Neural cell (in vitro differentiated cells): ENCODE measurements around the gene NAAA. TPM values are rescaled to one million over a fixed set of nuclear protein-coding genes. Genes with fewer than 3 reads are reported as not detected.
"Not testable (repeated sequence)": the region's sequence is repeated elsewhere in the genome, so short reads cannot be mapped to it uniquely, and the experiment has no call there.

Source experiments
- H2AFZ ChIP-seq: fragments of 200-600, 300-800 bp; sonication (generic), shearing (Covaris generic); 2 replicates; pipeline ENCODE4 v1.6.0; 2014; ENCODE audit warnings: low read depth, mild to moderate bottlenecking, antibody characterized with exemption, low read length, moderate library complexity
- H3F3A ChIP-seq: fragments of 200-600 bp; shearing (Covaris generic); 2 replicates; pipeline ENCODE4 v1.6.1; 2016; ENCODE audit warnings: mild to moderate bottlenecking, moderate library complexity, mixed read lengths, antibody characterized with exemption, low read length; ENCODE audit not compliant: insufficient read depth, poor library complexity, severe bottlenecking
- H3K27ac ChIP-seq: fragments of 200-600, 300-800 bp; sonication (generic), shearing (Covaris generic); 2 replicates; pipeline ENCODE4 v1.5.1; 2014; ENCODE audit warnings: mild to moderate bottlenecking, low read length, moderate library complexity
- H3K27me3 ChIP-seq: fragments of 300-800, 200-600 bp; sonication (generic), shearing (Covaris generic); 2 replicates; pipeline ENCODE4 v1.6.0; 2014; ENCODE audit warnings: mild to moderate bottlenecking, low read depth, low read length, moderate library complexity; ENCODE audit not compliant: insufficient read depth
- H3K36me3 ChIP-seq: fragments of 300-800, 200-600 bp; sonication (generic), shearing (Covaris generic); 2 replicates; pipeline ENCODE4 v1.5.1; 2014; ENCODE audit warnings: mild to moderate bottlenecking, antibody characterized with exemption, low read length, moderate library complexity; ENCODE audit not compliant: insufficient read depth
- H3K4me2 ChIP-seq: fragments of 300-800, 200-600 bp; sonication (generic), shearing (Covaris generic); 2 replicates; pipeline ENCODE4 v1.6.0; 2014; ENCODE audit warnings: mild to moderate bottlenecking, low read length
- H3K4me3 ChIP-seq: fragments of 300-800, 200-600 bp; sonication (generic), shearing (Covaris generic); 2 replicates; pipeline ENCODE4 v1.5.1; 2014; ENCODE audit warnings: mild to moderate bottlenecking, low read length, moderate library complexity
- H3K79me2 ChIP-seq: fragments of 200-600 bp; shearing (Covaris generic); replicated peaks from 2 replicates; pipeline ENCODE4 v1.6.0; 2014; ENCODE audit warnings: mild to moderate bottlenecking, low read length, moderate library complexity; ENCODE audit not compliant: insufficient read depth
- H3K9ac ChIP-seq: fragments of 300-800, 200-600 bp; sonication (generic), shearing (Covaris generic); 2 replicates; pipeline ENCODE4 v1.6.1; 2016; ENCODE audit warnings: mild to moderate bottlenecking, low read length, mixed read lengths
- H3K9me2 ChIP-seq: fragments of 200-600 bp; shearing (Covaris generic); 2 replicates; pipeline ENCODE4 v1.6.1; 2016; ENCODE audit warnings: mild to moderate bottlenecking, low read length, mixed read lengths; ENCODE audit not compliant: insufficient read depth
- H3K9me3 ChIP-seq: fragments of 200-600, 300-800 bp; sonication (generic), shearing (Covaris generic); 2 replicates; pipeline ENCODE4 v1.6.1; 2016; ENCODE audit warnings: mild to moderate bottlenecking, mixed run types, low read length, moderate library complexity, mixed read lengths
- H4K20me1 ChIP-seq: fragments of 200-600 bp; shearing (Covaris generic); 2 replicates; pipeline ENCODE4 v1.6.1; 2016; ENCODE audit warnings: mild to moderate bottlenecking, mixed run types; ENCODE audit not compliant: insufficient read depth
- EP300 ChIP-seq: fragments of 450-650 bp; conservative IDR thresholded peaks from 2 replicates; pipeline ENCODE4 v1.6.1; 2014; ENCODE audit warnings: antibody characterized with exemption, mild to moderate bottlenecking, moderate library complexity; ENCODE audit not compliant: poor library complexity, severe bottlenecking
- EZH2 ChIP-seq: fragments of 200-600, 300-800 bp; shearing (Covaris generic), sonication (generic); IDR thresholded peaks from 2 replicates; pipeline ENCODE4 v1.6.1; 2014; ENCODE audit warnings: antibody characterized with exemption, low read length, borderline replicate concordance, mild to moderate bottlenecking; ENCODE audit not compliant: insufficient read depth, poor library complexity, severe bottlenecking
- MXI1 ChIP-seq: fragments of 450-650 bp; conservative IDR thresholded peaks from 2 replicates; pipeline ENCODE4 v1.6.1; 2014; ENCODE audit warnings: antibody characterized with exemption, mild to moderate bottlenecking; ENCODE audit not compliant: poor library complexity, severe bottlenecking
- POLR2AphosphoS5 ChIP-seq: IDR thresholded peaks from 2 replicates; pipeline ENCODE4 v1.6.1; 2012
- RAD21 ChIP-seq: fragments of 450-650 bp; conservative IDR thresholded peaks from 2 replicates; pipeline ENCODE4 v1.6.1; 2014; ENCODE audit warnings: antibody characterized with exemption, mild to moderate bottlenecking, moderate library complexity
- SMC3 ChIP-seq: fragments of 450-650 bp; conservative IDR thresholded peaks from 2 replicates; pipeline ENCODE4 v1.6.1; 2014; ENCODE audit warnings: antibody characterized with exemption, mild to moderate bottlenecking, moderate library complexity; ENCODE audit not compliant: poor library complexity
- TAF1 ChIP-seq: IDR thresholded peaks from 2 replicates; pipeline ENCODE4 v1.6.1; 2012; ENCODE audit warnings: low read depth
- polyA plus RNA-seq: library from polyadenylated mRNA; depleted of rRNA; stranded (reverse); fragments of >200 nt; gene quantifications from 2 replicates; pipeline ENCODE4 v1.2.3, GENCODE V29; 2014
- TF ChIP-seq, protein P1 (sequence below): fragments of 450-650 bp; IDR thresholded peaks from 2 replicates; pipeline ENCODE4 v1.5.1; 2014; ENCODE audit warnings: antibody characterized with exemption, mild to moderate bottlenecking, moderate library complexity; ENCODE audit not compliant: poor library complexity, severe bottlenecking
- TF ChIP-seq, protein P2 (sequence below): IDR thresholded peaks from 2 replicates; pipeline ENCODE4 v1.6.1; 2012; ENCODE audit warnings: borderline replicate concordance

The NAAA gene
- polyA plus RNA-seq, 1 donor from 2014 or later, result 11.9 TPM

DNA sequence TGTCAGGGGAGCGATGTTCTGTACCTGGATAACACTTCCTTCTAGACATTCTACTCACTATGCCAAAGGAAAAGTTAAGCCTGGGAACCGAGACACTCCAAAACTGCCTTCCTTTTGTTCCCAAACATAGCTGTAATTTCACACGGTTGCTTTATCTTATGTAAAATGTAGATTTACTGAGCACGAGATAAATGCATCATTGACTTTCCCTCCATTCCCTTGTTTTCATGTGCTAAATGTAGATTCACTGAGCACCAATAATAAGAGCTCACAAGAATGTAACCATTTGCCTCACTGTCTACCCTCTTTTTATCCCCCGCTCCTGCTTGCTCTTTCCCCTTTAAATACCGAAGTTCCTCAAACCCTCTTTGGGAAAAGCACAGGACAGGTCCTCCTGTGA lies 27.8 kb downstream of the NAAA start:
- H3K27ac ChIP-seq, result no peak overlapping the region
- H3K4me2 ChIP-seq, result no peak overlapping the region
- TF ChIP-seq, protein P1, sequence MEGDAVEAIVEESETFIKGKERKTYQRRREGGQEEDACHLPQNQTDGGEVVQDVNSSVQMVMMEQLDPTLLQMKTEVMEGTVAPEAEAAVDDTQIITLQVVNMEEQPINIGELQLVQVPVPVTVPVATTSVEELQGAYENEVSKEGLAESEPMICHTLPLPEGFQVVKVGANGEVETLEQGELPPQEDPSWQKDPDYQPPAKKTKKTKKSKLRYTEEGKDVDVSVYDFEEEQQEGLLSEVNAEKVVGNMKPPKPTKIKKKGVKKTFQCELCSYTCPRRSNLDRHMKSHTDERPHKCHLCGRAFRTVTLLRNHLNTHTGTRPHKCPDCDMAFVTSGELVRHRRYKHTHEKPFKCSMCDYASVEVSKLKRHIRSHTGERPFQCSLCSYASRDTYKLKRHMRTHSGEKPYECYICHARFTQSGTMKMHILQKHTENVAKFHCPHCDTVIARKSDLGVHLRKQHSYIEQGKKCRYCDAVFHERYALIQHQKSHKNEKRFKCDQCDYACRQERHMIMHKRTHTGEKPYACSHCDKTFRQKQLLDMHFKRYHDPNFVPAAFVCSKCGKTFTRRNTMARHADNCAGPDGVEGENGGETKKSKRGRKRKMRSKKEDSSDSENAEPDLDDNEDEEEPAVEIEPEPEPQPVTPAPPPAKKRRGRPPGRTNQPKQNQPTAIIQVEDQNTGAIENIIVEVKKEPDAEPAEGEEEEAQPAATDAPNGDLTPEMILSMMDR, result no peak
- no peak for TF ChIP-seq POLR2AphosphoS5
- TF ChIP-seq MXI1, result no peak
- TF ChIP-seq, protein P2, sequence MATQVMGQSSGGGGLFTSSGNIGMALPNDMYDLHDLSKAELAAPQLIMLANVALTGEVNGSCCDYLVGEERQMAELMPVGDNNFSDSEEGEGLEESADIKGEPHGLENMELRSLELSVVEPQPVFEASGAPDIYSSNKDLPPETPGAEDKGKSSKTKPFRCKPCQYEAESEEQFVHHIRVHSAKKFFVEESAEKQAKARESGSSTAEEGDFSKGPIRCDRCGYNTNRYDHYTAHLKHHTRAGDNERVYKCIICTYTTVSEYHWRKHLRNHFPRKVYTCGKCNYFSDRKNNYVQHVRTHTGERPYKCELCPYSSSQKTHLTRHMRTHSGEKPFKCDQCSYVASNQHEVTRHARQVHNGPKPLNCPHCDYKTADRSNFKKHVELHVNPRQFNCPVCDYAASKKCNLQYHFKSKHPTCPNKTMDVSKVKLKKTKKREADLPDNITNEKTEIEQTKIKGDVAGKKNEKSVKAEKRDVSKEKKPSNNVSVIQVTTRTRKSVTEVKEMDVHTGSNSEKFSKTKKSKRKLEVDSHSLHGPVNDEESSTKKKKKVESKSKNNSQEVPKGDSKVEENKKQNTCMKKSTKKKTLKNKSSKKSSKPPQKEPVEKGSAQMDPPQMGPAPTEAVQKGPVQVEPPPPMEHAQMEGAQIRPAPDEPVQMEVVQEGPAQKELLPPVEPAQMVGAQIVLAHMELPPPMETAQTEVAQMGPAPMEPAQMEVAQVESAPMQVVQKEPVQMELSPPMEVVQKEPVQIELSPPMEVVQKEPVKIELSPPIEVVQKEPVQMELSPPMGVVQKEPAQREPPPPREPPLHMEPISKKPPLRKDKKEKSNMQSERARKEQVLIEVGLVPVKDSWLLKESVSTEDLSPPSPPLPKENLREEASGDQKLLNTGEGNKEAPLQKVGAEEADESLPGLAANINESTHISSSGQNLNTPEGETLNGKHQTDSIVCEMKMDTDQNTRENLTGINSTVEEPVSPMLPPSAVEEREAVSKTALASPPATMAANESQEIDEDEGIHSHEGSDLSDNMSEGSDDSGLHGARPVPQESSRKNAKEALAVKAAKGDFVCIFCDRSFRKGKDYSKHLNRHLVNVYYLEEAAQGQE, result no peak
- no peak for TF ChIP-seq TAF1
- TF ChIP-seq EP300, result no peak
- no peak for TF ChIP-seq EZH2
- TF ChIP-seq RAD21, result no peak
- no peaks in the 10 kb centered on the region for H3F3A ChIP-seq
- no peaks in the 10 kb centered on the region for H3K27me3 ChIP-seq
- no peaks in the 10 kb centered on the region for H3K9me3 ChIP-seq
- H3K9ac ChIP-seq, result no peak overlapping the region
- H3K36me3 ChIP-seq, result no peaks in the 10 kb centered on the region
- no peaks in the 10 kb centered on the region for H3K9me2 ChIP-seq
- H4K20me1 ChIP-seq, result no peaks in the 10 kb centered on the region
- no peak overlapping the region for H2AFZ ChIP-seq
- no peak overlapping the region for H3K4me3 ChIP-seq
- H3K79me2 ChIP-seq, result no peaks in the 10 kb centered on the region

DNA sequence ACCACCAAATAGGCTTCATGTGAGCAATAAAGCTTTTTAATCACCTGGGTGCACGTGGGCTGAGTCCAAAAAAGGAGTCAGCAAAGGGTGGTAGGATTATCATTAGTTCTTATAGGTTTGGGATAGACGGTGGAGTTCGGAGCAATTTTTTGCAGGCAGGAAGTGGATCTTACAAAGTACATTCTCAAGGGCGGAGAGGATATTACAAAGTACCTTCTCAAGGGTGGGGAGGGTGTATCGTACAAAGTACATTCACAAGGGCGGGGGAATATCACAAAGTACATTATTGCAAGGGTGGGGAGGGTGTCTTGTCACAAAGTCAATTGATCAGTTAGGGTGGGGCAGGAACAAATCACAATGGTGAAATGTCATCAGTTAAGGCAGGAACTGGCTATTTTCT lies 30.0 kb downstream of the NAAA start:
- not testable (repeated sequence) for H3K79me2 ChIP-seq, H3K9ac ChIP-seq, H3K27me3 ChIP-seq, H3K36me3 ChIP-seq, H3F3A ChIP-seq, H4K20me1 ChIP-seq, H2AFZ ChIP-seq, H3K4me3 ChIP-seq, H3K4me2 ChIP-seq, H3K9me2 ChIP-seq, H3K27ac ChIP-seq, H3K9me3 ChIP-seq

DNA sequence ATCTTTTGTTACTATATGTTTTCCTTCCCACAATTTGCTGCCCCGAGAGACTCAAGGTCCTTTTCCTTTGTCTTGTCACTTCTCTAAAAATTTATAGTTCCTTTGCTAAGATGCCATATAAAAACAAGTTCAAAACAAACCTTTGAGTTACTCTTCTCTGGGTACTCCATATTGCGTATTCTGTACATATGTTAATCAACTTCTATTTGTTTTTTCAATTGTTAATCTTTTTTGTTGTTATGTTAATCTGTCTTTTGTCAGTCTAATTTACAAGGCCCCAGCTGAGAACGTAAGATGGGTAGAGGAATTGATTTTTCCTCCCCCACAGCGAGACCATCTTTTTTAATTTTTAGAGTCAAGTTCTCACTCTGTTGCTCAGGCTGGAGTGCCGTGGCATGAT lies 31.4 kb downstream of the NAAA start:
- Histone ChIP-seq H4K20me1 (no peaks in the 10 kb centered on the region), H3K79me2 (no peaks in the 10 kb centered on the region), H3K27ac (no peak overlapping the region), H3K27me3 (no peaks in the 10 kb centered on the region), H3K36me3 (no peaks in the 10 kb centered on the region), H3K9me2 (no peaks in the 10 kb centered on the region), H3K9ac (no peak overlapping the region), H3K9me3 (no peaks in the 10 kb centered on the region), H3F3A (no peaks in the 10 kb centered on the region), H3K4me2 (no peak overlapping the region), H2AFZ (no peak overlapping the region), H3K4me3 (no peak overlapping the region)
- TF ChIP-seq EZH2 (no peak), POLR2AphosphoS5 (no peak), EP300 (no peak), MXI1 (no peak), RAD21 (no peak), SMC3 (no peak), TAF1 (no peak)
- TF ChIP-seq, protein P1, result no peak
- TF ChIP-seq, protein P2, result no peak
